Measurements from ENCODE around the gene TMEM38B. TPM values are rescaled to one million over a fixed set of nuclear protein-coding genes. Genes with fewer than 3 reads are reported as not detected.
A peak's percentile ranks its signal among the peaks of the same experiment; 100 is the strongest.

Gene TMEM38B, protein sequence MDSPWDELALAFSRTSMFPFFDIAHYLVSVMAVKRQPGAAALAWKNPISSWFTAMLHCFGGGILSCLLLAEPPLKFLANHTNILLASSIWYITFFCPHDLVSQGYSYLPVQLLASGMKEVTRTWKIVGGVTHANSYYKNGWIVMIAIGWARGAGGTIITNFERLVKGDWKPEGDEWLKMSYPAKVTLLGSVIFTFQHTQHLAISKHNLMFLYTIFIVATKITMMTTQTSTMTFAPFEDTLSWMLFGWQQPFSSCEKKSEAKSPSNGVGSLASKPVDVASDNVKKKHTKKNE
- 34.7 and 64.2 TPM in 2 replicates for total RNA-seq (2014; rRNA removed; shearing (Covaris generic))

DNA sequence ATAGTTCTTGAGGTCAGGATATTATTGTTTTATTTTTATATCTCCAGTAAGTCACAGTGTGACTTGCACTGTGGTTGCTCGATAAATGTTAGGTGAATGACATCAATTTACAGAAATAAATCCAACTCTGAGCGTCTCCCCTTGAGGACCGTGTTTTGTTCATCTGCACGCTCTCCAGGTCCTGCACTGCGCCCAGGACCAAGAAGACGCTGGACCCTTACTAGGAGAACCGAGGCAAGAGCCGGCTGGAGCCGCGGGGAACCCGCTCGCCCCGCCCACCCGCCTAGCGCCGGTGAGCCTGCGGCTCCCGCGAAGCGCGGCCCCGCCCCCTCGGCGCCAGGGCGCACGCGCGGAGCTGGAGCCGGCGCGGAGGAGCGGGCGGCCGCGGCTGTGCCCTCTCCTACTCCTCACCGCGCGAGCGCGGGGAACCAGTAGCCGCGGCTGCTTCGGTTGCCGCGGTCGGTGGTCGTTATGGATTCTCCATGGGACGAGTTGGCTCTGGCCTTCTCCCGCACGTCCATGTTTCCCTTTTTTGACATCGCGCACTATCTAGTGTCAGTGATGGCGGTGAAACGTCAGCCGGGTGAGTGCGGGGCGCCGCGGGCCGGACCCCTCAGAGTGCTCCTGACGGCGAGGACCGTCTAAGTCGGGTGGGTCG, at the start of gene TMEM38B:
Gene TMEM38B (plus strand): TSS at position 352 of the 658 bp plus-strand sequence. CDS start 120 bp downstream, at position 472.
- DNase-seq (ENCODE audit: low read depth): peak; percentile 94

DNA sequence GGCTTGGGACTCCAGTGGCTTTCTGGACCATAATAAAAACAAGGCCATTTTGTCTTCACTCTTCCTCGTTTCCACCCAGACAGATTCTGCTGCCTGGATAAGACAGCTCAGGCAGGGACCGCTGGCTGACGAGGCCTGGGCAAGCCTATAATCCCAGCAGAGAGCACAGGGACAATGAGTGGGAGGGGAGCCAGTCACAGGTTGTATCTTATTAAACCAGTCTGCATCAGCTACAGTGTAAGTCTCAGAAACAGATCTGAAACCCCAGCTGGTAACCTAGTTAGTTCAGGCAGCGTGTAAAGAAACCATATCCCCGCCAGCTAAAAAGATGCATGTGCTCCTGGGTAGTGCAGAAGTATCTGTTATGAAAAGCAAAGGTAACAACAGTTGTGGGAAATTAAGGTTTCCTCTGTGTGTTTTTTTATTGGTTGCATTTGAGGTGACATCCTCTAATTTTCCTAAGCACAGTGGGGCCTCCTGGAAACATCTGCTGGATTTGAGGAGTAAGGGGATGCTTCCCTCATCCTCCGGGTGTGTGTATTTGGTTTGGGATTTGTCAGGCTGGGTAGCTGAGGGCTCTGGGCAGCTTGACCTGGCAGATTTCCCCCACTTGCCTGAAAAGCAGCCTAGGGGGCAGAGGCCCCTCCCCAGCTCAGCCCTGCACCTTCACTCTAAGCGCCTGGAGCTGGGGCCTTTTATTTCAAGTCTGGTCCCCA, 47.3 kb upstream of the TMEM38B start:
- DNase-seq (ENCODE audit: low read depth): no peak

DNA sequence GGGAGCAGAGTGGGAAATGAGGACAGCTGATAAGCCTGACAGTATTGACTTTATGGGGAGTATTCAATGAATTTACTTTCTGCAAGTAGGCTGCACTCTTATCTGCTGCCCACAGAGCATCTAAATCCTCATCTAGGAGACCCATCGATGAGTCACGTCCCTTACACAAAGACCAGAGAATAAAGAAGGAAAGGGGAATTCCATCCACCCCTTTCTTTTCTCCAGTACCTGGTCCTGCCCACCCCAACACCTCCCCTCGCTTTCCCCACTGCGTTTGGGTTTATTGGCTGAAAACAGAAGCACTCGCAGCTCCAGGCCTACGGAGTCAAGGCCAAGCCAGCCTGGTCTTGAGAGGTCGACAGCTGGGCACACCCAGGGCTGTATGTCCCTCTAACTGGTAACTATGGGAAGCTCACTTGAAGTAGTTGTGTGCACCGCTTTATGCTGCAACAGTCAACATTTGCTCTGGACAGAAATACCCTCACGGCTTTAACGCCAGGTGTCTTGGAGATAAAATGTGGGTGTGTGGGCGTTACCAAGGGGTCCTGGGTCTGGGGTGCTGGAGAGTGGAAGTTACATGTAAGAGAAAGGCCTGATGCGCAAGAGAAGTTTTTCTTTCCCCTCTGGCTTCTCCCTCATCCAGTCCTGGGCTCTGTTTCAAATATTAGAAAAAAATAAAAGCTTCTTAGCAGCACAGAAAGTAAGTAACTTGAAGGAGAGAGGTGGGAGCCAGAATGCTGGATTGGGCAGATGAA, 46.6 kb upstream of the TMEM38B start:
- peak; percentile 67 for DNase-seq (ENCODE audit: low read depth)

DNA sequence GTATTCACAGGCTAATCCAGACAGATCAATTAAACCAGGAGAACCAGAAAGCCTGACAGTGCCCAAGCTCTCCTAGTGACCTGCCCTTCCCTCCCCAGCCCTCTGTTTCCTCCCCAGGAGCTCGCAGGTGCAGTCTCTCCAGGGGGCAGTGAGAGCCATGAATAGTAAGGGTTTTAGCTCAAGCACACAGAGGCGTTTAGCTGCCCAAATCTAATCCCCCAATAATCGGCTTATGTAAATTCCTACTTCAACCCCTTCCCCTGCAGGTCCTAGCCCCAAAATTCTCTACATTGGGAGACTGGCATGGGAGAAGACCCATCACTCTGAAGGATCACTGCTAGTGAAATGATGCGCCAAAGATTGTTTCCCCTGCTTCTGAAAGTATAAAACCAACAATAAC, 42.5 kb upstream of the TMEM38B start:
- DNase-seq (ENCODE audit: low read depth): no peak

DNA sequence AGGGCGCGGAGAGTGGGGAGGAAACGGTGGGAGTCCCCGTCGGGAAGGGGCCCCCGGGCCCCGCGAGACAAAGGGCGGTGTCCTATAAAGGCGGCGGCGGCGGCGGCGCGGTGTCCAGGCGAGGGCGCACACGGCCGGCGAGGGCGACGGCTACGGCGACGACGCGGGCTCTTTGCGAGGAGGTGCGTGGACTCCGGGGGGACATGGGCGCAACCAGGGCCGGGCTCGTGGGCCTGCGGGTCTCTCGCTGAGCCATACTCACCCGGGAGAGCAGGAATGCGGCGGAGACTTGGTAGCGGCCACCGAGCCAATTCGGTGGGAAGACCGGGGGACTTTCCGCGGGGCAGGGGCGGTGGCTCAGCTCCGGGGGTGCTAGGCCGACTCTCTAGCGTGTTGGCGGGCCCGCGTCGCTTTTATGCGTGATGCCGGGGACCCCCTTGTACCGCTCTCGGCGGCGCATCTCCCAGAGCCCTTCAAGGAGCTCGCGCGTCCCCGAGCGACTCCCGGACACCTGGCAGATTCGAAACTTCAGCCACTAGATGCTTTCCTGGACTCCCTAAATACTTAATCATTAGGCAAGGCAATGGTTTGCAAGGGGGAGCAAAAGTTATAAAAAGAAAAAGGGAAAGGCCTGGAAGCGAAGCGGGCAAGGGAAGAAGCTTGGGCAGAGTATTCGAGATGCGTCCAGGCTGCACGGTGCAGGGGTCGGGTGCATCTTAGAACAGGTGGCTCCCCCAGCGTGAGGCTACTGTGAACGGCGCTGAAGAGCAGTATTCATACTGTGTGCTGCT, 38.0 kb upstream of the TMEM38B start:
- DNase-seq (ENCODE audit: low read depth): peak; percentile 65

DNA sequence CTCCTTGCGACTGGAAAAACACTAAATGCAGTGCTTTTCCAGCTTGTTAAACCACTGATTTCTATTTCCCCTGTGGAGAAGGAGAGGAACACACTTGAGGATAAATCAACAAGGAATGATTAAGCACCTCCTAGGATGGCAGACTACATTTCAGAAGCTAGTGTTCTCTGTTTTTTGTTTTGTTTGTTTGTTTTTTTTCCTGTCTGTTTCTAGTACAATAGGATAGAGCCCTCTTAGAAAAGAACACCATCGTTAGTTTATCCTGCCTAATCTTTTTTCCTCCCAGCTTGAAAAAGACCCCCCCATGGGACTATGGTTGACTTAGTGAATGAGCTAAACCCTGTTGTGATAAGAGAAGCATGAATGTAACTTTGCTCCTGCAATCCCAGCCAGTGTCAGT, 36.0 kb upstream of the TMEM38B start:
- DNase-seq (ENCODE audit: low read depth): no peak

DNA sequence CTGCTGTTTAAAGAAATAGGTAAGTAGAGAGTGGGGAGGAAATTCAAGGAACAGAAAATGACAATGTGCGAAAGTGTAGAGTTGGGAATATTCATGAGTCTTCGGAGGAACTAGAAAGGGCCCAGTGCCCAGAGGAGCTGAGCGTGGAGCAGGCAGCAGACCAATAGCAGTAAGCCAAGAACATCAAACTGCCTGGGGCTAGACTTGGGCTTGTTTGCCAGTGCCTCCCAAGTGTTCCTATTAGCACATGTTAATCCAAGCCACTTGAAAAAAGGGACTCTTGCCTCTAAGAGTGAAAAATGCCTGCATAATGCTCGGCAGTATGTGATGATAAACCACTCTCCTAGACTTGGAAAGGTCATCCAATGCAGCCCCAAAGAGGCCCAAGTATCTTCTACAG, 33.3 kb upstream of the TMEM38B start:
- DNase-seq (ENCODE audit: low read depth): no peak

DNA sequence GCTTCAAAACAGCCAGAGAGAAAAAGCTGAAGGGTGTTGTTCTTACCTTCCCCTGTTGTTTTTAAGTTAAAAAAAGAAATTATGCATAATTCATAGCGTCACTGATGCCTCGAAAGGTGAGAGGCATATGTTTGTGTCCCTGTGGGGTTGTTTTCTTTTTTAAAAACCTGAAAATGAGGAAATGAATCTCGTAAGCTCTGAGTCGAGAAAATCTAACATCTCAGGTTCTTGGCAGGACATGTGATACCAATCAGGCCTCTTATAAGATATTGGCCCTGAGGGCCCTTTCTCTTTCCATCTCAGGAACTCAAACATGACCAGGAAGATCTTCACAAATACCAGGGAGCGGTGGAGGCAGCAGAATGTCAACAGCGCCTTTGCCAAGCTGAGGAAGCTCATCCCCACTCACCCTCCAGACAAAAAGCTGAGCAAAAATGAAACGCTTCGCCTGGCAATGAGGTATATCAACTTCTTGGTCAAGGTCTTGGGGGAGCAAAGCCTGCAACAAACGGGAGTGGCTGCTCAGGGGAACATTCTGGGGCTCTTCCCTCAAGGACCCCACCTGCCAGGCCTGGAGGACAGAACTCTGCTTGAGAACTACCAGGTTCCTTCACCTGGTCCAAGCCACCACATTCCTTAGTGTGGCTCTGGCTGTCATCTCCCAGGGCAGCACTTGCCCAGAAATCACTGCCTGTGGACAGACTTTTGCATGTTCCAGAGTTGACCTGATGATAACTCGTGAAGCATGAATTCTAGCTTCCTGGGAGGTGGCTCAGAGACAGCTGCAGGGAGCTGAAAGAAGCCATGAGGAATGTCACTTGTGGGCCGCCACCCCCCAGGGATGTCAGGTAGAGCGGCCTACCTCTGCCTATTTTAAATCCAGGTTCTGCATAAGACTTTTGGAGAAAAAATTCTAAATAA, 31.9 kb upstream of the TMEM38B start, which contains the start of gene TAL2:
Gene TAL2 (plus strand): TSS at position 274 of the 921 bp plus-strand sequence. CDS start 40 bp downstream, at position 314.
- DNase-seq (ENCODE audit: low read depth): no peak

DNA sequence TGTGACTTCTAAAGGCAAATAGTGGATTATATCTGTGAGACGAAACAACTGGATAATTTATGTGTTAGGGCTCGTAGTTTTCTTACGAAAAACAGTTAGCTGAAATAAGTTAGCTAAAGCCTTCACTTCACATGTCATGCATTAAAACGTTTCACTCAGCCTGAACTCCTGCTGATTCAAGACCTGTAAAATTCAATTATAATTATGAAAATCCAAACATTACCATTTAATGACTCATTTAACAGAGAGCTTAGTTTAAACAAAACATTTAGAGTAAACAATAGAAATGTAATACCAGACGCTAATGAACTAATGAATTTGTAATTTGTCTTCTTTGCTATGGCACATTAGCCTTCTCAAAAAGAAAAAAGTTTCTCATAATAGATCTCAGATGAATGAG, 30.4 kb upstream of the TMEM38B start:
- DNase-seq (ENCODE audit: low read depth): no peak

DNA sequence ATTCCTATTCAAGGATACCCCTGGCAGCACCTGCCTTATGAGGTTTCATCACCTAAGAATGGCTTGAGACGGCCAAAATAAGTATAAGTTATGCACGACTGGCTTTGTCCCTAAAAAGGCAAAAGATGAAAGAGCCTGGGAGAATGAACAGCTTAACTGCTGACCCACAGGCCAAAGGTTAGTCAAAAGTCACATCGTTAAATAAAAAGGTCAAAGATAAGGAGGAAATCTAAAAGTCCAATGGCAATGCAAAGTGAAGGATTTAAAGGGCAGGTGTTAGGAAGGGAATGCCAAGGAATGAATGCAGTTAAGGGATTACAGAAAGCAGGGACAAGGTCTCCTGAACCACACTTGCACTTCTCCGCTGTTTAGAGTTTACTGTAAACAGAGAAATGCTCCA, 26.5 kb upstream of the TMEM38B start:
- no peak for DNase-seq (ENCODE audit: low read depth)

DNA sequence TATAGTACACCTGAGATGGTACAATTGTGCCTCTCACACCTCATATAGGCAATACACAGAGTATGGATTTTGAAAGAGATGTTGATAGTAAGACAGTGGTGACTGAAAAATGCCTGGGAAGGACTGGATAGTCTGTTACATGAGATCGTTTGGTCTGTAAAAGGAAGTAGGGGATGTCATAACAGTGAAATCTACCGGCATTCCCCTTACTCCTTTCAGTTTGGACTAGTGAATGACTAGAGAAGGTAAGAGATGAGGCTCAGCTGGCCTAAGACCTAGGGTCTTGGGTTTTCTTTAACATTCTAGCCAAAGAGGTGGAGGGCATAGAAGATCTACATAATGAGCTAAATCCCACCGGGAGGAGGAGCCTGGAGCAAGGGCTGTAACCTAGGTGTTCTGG, 24.0 kb upstream of the TMEM38B start:
- no peak for DNase-seq (ENCODE audit: low read depth)

DNA sequence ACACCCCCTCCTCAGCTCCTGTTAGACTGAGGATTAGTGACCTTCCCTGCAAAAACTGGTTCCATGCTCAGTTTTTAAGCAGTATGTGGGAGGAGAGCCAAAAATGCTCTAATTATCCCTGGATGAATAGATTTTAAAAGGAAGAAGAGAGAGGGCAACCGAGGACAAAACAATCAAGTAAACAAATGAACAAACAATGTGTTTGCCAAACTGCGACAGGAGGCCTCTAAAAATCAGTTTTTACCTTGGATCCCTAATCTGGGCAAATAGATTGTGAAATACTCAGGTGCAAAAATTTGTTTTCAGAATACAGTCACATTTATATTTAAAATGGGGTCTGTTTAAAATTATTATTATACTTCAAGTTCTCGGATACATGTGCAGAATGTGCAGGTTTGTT, 23.6 kb upstream of the TMEM38B start:
- no peak for DNase-seq (ENCODE audit: low read depth)

DNA sequence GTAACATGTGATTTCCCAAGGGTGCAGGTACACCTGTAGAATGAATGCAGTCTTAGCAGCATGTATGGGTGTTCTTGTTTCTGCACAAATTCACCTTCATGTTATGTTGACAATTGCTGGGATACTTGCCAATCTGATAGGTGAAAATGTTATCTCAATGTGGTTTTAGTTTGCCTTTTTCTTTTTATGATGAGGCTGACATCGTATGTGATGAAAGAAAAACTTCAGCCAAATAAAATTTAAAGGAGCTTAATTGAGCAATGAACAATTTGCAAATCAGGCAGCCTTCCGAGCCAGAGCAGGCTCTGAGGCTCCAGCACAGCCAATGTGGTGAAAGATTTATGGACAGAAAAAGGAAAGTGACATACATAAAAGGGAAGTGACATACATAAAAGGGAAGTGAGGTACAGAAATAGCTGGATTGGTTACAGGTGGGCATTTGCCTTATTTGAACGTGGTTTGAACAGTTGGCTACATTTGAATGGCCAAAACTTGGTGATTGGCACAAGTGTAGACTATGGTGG, 21.6 kb upstream of the TMEM38B start:
- no peak for DNase-seq (ENCODE audit: low read depth)

DNA sequence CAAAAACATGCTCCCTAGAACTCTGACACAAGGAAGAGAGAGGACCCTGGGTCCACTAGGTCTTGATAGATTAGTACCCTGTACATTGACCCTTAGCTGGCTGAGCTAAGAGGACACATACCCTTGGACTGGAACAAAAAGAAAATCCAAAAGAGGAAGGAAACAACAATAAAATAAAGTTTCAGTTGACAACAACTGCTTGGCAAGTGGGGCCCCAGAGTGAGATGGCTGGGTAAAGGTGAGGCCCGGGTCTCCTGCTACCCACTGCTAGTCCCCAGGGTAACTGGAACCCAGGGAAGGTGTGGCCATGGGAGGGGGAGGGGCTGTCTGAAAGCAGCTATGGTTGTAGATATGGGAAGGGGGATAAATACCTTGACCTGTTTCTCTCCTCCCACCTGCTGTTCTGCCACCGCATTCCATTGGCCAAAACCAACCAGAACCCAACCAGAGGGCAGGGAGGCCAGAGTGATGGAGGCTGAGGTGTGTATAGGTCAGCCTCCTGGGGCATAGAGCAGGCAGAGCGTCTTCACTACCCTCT, 20.4 kb upstream of the TMEM38B start:
- DNase-seq (ENCODE audit: low read depth): no peak

DNA sequence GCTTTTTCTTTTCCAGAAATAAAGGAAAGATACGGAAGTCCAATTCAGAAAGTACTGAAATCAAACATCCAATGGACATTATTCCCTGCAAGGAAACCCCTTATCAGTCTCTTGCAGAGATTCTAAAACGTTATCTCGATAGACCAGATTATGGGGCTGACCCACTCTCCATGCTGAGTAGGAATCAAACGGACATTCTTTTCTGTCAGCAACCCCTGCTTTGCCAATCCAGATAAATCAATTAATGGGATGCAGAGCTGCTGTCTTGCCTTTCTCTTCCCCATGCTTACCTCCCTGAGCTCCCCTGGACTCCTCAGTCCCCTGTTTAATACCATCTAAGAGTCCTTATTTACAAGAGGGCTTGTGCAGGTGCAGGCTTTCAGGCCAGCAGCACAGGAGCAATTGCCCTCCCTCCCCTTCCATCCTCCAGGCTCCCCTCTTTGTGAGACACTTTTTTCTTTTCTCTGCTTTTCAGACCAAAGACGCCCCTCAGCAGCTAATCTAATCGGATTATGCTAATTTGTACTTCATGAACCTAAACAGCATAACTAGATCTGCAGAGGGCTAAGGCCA, 17.9 kb upstream of the TMEM38B start:
- no peak for DNase-seq (ENCODE audit: low read depth)

DNA sequence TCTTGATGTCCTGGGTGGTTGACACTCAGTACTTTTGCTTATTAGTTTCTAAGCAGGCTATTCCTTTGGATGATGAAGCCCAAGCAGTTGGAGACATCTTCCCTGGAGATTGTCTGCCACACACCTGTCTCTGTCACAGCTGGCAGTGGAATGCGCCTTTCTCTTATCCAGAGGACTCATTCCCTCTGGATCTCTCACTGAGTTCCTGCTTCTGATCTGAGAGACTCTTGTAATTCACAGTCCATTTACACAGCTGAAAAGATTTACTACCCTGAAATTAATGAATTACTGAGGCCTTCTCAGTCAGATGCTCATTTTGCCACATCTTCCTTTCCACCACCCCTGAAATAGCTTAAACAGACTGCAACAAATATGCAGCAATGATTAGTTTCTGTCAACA, 16.2 kb upstream of the TMEM38B start:
- no peak for DNase-seq (ENCODE audit: low read depth)

DNA sequence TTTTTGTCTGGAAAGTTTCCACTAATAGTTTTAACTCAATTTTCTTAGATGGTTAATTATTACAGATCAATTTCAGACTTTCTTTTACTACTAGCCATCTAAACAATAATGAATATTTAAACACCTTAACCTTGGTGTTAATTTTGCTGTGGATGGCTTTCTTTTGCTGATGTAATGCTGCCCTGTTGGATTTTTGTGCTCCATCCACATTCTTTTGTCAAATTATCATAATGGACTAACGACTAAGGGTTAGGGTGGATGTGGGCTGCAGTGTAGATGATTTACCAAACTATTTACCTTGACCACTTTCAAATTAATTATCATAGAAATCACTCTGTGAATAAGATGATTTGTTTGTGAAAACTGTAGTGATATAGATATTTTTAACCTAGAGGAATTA, 15.6 kb upstream of the TMEM38B start:
- DNase-seq (ENCODE audit: low read depth): no peak

DNA sequence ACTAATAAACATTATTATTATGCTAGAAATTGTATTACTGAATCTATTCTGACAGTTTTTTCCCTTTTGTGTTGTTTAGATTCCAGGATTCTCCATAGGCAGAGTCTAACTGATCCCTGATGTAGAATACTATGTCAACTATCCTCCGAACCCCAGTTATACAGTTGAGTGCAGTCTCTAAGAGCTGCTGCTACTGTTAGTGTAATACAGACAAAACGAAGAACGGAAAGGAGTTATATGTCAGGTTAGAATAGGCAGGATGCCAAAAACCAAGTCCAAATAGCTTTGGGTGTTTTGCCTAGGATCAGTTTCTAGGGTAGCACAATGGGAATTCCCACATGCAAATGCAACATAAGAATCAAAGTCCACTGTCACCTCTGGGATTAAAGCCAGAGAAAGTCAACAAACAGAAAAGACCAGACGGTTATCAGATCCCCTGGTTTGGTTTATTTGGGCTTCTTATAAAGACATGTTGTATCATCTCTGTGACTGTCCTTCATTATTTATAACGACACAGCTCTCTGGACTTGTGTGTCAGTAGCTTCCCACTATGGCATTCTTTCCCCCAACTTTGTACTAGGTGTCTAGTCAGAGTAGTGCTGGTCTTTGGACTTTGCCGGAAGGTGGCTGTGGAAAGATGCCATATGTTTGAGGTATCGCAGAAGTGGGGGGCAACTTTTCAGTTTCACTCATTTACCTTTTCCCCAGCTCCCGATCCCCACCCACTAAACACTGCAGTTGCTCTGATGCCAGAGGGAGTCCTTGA, 14.9 kb upstream of the TMEM38B start:
- DNase-seq (ENCODE audit: low read depth): no peak
